Neuronal stem cell (in vitro differentiated cells): ENCODE measurements around the gene SLC9A8.
A peak's percentile ranks its signal among the peaks of the same experiment; 100 is the strongest.

Source experiments
- DNase-seq: peaks from one replicate; pipeline ENCODE4 v3.0.0-alpha.2; 2013; ENCODE audit warnings: low spot score
- H2AFZ ChIP-seq: one replicate; pipeline ENCODE4 v1.6.1; 2013; ENCODE audit warnings: mild to moderate bottlenecking, low read length, inconsistent platforms
- H2AK5ac ChIP-seq: 2 replicates; pipeline ENCODE4 v1.6.1; 2013; ENCODE audit warnings: low read depth, mild to moderate bottlenecking, inconsistent platforms, low read length, moderate library complexity, mixed read lengths
- H2BK120ac ChIP-seq: 2 replicates; pipeline ENCODE4 v1.6.1; 2013; ENCODE audit warnings: low read depth, mild to moderate bottlenecking, inconsistent platforms, low read length, moderate library complexity, mixed read lengths
- H2BK12ac ChIP-seq: one replicate; pipeline ENCODE4 v1.6.1; 2013; ENCODE audit warnings: low read length, inconsistent platforms
- H2BK15ac ChIP-seq: 2 replicates; pipeline ENCODE4 v1.6.1; 2013; ENCODE audit warnings: mild to moderate bottlenecking, low read length, inconsistent platforms, mixed read lengths
- H2BK5ac ChIP-seq: one replicate; pipeline ENCODE4 v1.6.1; 2013; ENCODE audit warnings: inconsistent platforms, mild to moderate bottlenecking, low read length, moderate library complexity
- H3K14ac ChIP-seq: one replicate; pipeline ENCODE4 v1.6.1; 2013; ENCODE audit warnings: low read length, inconsistent platforms
- H3K18ac ChIP-seq: 2 replicates; pipeline ENCODE4 v1.6.1; 2013; ENCODE audit warnings: low read length, inconsistent platforms
- H3K23ac ChIP-seq: 2 replicates; pipeline ENCODE4 v1.6.1; 2013; ENCODE audit warnings: low read depth, mild to moderate bottlenecking, mixed read lengths, low read length, inconsistent platforms; ENCODE audit not compliant: poor library complexity
- H3K27ac ChIP-seq: replicated peaks from 3 replicates; pipeline ENCODE4 v1.5.1; 2013; ENCODE audit warnings: low read length, inconsistent platforms
- H3K27me3 ChIP-seq, 3 experiments: 2 replicates each; pipeline ENCODE4 v1.6.1; 2013; ENCODE audit warnings: low read length in 3 of 3, mild to moderate bottlenecking in 2 of 3, inconsistent platforms in 1 of 3, low read depth in 1 of 3, mixed read lengths in 1 of 3, moderate library complexity in 1 of 3; ENCODE audit not compliant: control insufficient read depth in 3 of 3, insufficient read depth in 3 of 3
- H3K36me3 ChIP-seq, 2 donors: replicated peaks in 1 of 2; 2 replicates each; pipeline ENCODE4 v1.6.1; 2013; ENCODE audit warnings: low read length in 2 of 2; ENCODE audit not compliant: control insufficient read depth in 2 of 2, insufficient read depth in 2 of 2
- H3K4ac ChIP-seq: 2 replicates; pipeline ENCODE4 v1.6.1; 2013; ENCODE audit warnings: inconsistent platforms, mild to moderate bottlenecking, low read length, moderate library complexity
- H3K4me1 ChIP-seq, 2 donors: 1 replicate in 1 of 2; 2 replicates in 1 of 2; pipeline ENCODE4 v1.6.1; 2013; ENCODE audit warnings: low read length in 2 of 2, low read depth in 1 of 2; ENCODE audit not compliant: control insufficient read depth in 2 of 2, insufficient read depth in 1 of 2
- H3K4me2 ChIP-seq: one replicate; pipeline ENCODE4 v1.6.1; 2013; ENCODE audit warnings: mild to moderate bottlenecking, low read length, inconsistent platforms; ENCODE audit not compliant: insufficient read depth, poor library complexity, severe bottlenecking
- H3K4me3 ChIP-seq, 2 donors: 2 replicates each; pipeline ENCODE4 v1.5.1; 2013; ENCODE audit warnings: low read length in 2 of 2, mild to moderate bottlenecking in 2 of 2, inconsistent platforms in 1 of 2, moderate library complexity in 1 of 2
- H3K79me1 ChIP-seq: one replicate; pipeline ENCODE4 v1.6.1; 2013; ENCODE audit warnings: low read depth, mild to moderate bottlenecking, inconsistent platforms, low read length, moderate library complexity
- H3K9ac ChIP-seq: one replicate; pipeline ENCODE4 v1.6.1; 2013; ENCODE audit warnings: mild to moderate bottlenecking, low read depth, low read length, inconsistent platforms; ENCODE audit not compliant: poor library complexity
- H3K9me3 ChIP-seq, 2 donors: replicated peaks in 1 of 2; 2 replicates each; pipeline versions ENCODE3 to v1.6.1; 2013; ENCODE audit warnings: low read length in 2 of 2, mild to moderate bottlenecking in 2 of 2, inconsistent platforms in 1 of 2, low read depth in 1 of 2, mixed read lengths in 1 of 2, moderate library complexity in 1 of 2; ENCODE audit not compliant: control insufficient read depth in 2 of 2, insufficient read depth in 1 of 2
- H4K8ac ChIP-seq: one replicate; pipeline ENCODE4 v1.6.1; 2013; ENCODE audit warnings: low read depth, mild to moderate bottlenecking, inconsistent platforms, low read length, moderate library complexity
- H4K91ac ChIP-seq: one replicate; pipeline ENCODE4 v1.6.1; 2013; ENCODE audit warnings: low read length, low read depth, mild to moderate bottlenecking, inconsistent platforms; ENCODE audit not compliant: poor library complexity
- WGBS, 2 donors: extraction: QIAGEN DNeasy Blood & Tissue Kit; methylation state at CpG; one replicate each; pipeline ENCODE4 v1.1.7; 2013; ENCODE audit warnings: missing lambda C conversion rate in 2 of 2, mixed read lengths in 1 of 2; ENCODE audit not compliant: insufficient read length in 2 of 2, insufficient replicate concordance in 1 of 2; ENCODE audit errors: extremely low coverage in 2 of 2; 5-methylcytosine and 5-hydroxymethylcytosine counted together

The SLC9A8 gene

GRCh38 chr20:49843770-49844380 lies 31.2 kb downstream of the SLC9A8 start:
- H2AK5ac ChIP-seq, result no peak overlapping the region
- no peak overlapping the region for H3K4me3 ChIP-seq
- peaks cover 0 to 1% of the 10 kb centered on the region in 2 donors for H3K4me1 ChIP-seq
- H2BK120ac ChIP-seq, result no peak overlapping the region
- no peak overlapping the region for H3K27ac ChIP-seq
- H3K9ac ChIP-seq, result no peak overlapping the region
- no peak overlapping the region for H4K91ac ChIP-seq
- H3K23ac ChIP-seq, result no peak overlapping the region
- H3K36me3 ChIP-seq, result peaks cover 2 to 32% of the 10 kb centered on the region in 2 donors
- no peaks in the 10 kb centered on the region for H3K27me3 ChIP-seq
- H3K9me3 ChIP-seq, result peaks cover 0 to 8% of the 10 kb centered on the region in 2 donors
- H2BK12ac ChIP-seq, result no peak overlapping the region
- no peak for DNase-seq
- no peak overlapping the region for H3K14ac ChIP-seq
- H3K4me2 ChIP-seq, result no peak overlapping the region
- no peaks in the 10 kb centered on the region for H3K79me1 ChIP-seq
- WGBS, 2 donors, result no CpG with 5 or more reads among the region's 4 CpGs
- no peak overlapping the region for H2BK15ac ChIP-seq
- no peak overlapping the region for H2BK5ac ChIP-seq
- no peak overlapping the region for H4K8ac ChIP-seq
- H3K18ac ChIP-seq, result no peak overlapping the region
- H3K4ac ChIP-seq, result no peak overlapping the region
- H2AFZ ChIP-seq, result no peak overlapping the region

GRCh38 chr20:49845060-49845459 lies 32.4 kb downstream of the SLC9A8 start:
- no peak overlapping the region for H3K27ac ChIP-seq
- no peak overlapping the region for H4K8ac ChIP-seq
- H3K14ac ChIP-seq, result no peak overlapping the region

GRCh38 chr20:49846206-49846807 lies 33.7 kb downstream of the SLC9A8 start:
- Histone ChIP-seq H4K8ac (no peak overlapping the region), H4K91ac (no peak overlapping the region), H2BK15ac (no peak overlapping the region), H3K18ac (no peak overlapping the region), H3K4ac (no peak overlapping the region), H3K4me1 (peaks cover 3 to 10% of the 10 kb centered on the region in 2 donors), H3K4me2 (no peak overlapping the region), H3K9ac (no peak overlapping the region), H2BK5ac (no peak overlapping the region), H3K4me3 (no peak overlapping the region), H2AK5ac (no peak overlapping the region), H3K14ac (no peak overlapping the region), H2BK12ac (no peak overlapping the region), H2AFZ (no peak overlapping the region), H3K9me3 (peaks cover 0 to 8% of the 10 kb centered on the region in 2 donors), H3K79me1 (no peaks in the 10 kb centered on the region), H3K27ac (no peak overlapping the region), H3K27me3 (no peaks in the 10 kb centered on the region), H2BK120ac (no peak overlapping the region), H3K23ac (no peak overlapping the region), H3K36me3 (peaks cover 3 to 36% of the 10 kb centered on the region in 2 donors)
- WGBS, 2 donors, result no CpG with 5 or more reads among the region's 6 CpGs
- DNase-seq, result peak; percentile 49

More at GRCh38 chr20:49845060-49845459, 32.4 kb downstream of the SLC9A8 start:
- WGBS, 2 donors, result no CpG with 5 or more reads among the region's 1 CpG
- Histone ChIP-seq H2BK120ac (no peak overlapping the region), H2BK12ac (no peak overlapping the region), H2AK5ac (no peak overlapping the region), H3K4me2 (no peak overlapping the region), H3K4me1 (peaks cover 0 to 1% of the 10 kb centered on the region in 2 donors), H3K4ac (no peak overlapping the region), H3K18ac (no peak overlapping the region), H3K79me1 (no peaks in the 10 kb centered on the region), H3K9ac (no peak overlapping the region), H2AFZ (no peak overlapping the region), H4K91ac (no peak overlapping the region), H3K27me3 (no peaks in the 10 kb centered on the region), H3K36me3 (peaks cover 3 to 38% of the 10 kb centered on the region in 2 donors), H2BK5ac (no peak overlapping the region), H2BK15ac (no peak overlapping the region), H3K23ac (no peak overlapping the region), H3K4me3 (no peak overlapping the region), H3K9me3 (peaks cover 0 to 8% of the 10 kb centered on the region in 2 donors)
- DNase-seq, result no peak

GRCh38 chr20:49850463-49851230 lies 38.0 kb downstream of the SLC9A8 start:
- Histone ChIP-seq H3K36me3 (peaks cover 3 to 28% of the 10 kb centered on the region in 2 donors), H2AFZ (no peak overlapping the region), H4K91ac (no peak overlapping the region), H3K27ac (no peak overlapping the region), H3K14ac (no peak overlapping the region), H4K8ac (no peak overlapping the region), H2BK15ac (no peak overlapping the region), H2BK12ac (no peak overlapping the region), H3K9ac (no peak overlapping the region), H3K4me3 (no peak overlapping the region), H2BK120ac (no peak overlapping the region), H2AK5ac (no peak overlapping the region), H3K79me1 (no peaks in the 10 kb centered on the region), H3K9me3 (no peaks in the 10 kb centered on the region), H3K4me2 (no peak overlapping the region), H3K23ac (no peak overlapping the region), H2BK5ac (no peak overlapping the region), H3K4ac (no peak overlapping the region), H3K4me1 (peaks cover 3 to 39% of the 10 kb centered on the region in 2 donors), H3K27me3 (no peaks in the 10 kb centered on the region), H3K18ac (no peak overlapping the region)
- DNase-seq, result no peak
- no CpG with 5 or more reads among the region's 8 CpGs for WGBS, 2 donors
